Osteocyte (in vitro differentiated cells): Measurements from ENCODE around the gene KIAA1586. TPM values are rescaled to one million over a fixed set of nuclear protein-coding genes. Genes with fewer than 3 reads are reported as not detected.

Source experiments
- DNase-seq: peaks from one replicate; pipeline ENCODE4 v3.0.0; 2021; ENCODE audit warnings: mixed read lengths; ENCODE audit not compliant: unreplicated experiment; ENCODE audit errors: extremely low spot score
- H3K27ac Mint-ChIP-seq: one replicate; pipeline ENCODE4 v1.8.0; 2021; ENCODE audit warnings: mild to moderate bottlenecking, mixed read lengths; ENCODE audit not compliant: unreplicated experiment
- H3K27me3 Mint-ChIP-seq: one replicate; pipeline ENCODE4 v1.8.0; 2021; ENCODE audit warnings: mixed read lengths; ENCODE audit not compliant: unreplicated experiment
- H3K36me3 Mint-ChIP-seq: one replicate; pipeline ENCODE4 v1.8.0; 2021; ENCODE audit warnings: mixed read lengths; ENCODE audit not compliant: unreplicated experiment
- H3K4me1 Mint-ChIP-seq: one replicate; pipeline ENCODE4 v1.8.0; 2021; ENCODE audit warnings: mixed read lengths; ENCODE audit not compliant: unreplicated experiment
- H3K4me3 Mint-ChIP-seq: one replicate; pipeline ENCODE4 v1.8.0; 2021; ENCODE audit warnings: mild to moderate bottlenecking, moderate library complexity, mixed read lengths; ENCODE audit not compliant: unreplicated experiment
- H3K9me3 Mint-ChIP-seq: one replicate; pipeline ENCODE4 v1.8.0; 2021; ENCODE audit warnings: mixed read lengths; ENCODE audit not compliant: unreplicated experiment
- total RNA-seq: library from RNA; stranded (reverse); gene quantifications from 2 replicates; pipeline ENCODE4 v1.2.1, GENCODE V29; 2021
- TF ChIP-seq, protein P1 (sequence below): fragments of 200-600 bp; sonication (generic); IDR thresholded peaks from 2 replicates; pipeline ENCODE4 v1.5.0; 2021; ENCODE audit warnings: antibody characterized with exemption, mild to moderate bottlenecking, moderate library complexity

The KIAA1586 gene
- total RNA-seq, 1 donor from 2014 or later = 18.1 TPM

DNA sequence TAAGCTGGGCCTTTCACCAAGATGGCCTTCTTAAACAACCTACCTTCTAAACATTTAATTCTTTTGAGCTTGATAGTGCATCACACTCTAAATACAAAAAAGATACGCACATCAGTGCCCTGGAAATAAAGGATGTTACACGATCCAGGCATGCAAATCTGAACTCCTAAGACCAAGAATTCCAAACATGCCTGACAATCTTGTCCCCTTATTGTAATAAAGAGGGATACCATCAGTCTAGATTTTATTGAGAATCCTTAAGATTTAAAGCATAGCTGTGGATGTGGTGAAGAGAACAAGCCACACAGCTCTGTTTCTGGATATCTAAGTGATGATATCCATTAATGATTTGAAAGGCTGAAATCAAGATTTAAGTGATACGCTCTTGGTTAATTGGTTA, 56.5 kb downstream of the KIAA1586 start:
- no peaks in the 10 kb centered on the region for H3K9me3 Mint-ChIP-seq
- no peaks in the 10 kb centered on the region for H3K27me3 Mint-ChIP-seq
- no peak overlapping the region for H3K27ac Mint-ChIP-seq
- DNase-seq = no peak
- peaks cover 63% of the 10 kb centered on the region for H3K36me3 Mint-ChIP-seq
- no peak overlapping the region for H3K4me3 Mint-ChIP-seq
- TF ChIP-seq, protein P1, sequence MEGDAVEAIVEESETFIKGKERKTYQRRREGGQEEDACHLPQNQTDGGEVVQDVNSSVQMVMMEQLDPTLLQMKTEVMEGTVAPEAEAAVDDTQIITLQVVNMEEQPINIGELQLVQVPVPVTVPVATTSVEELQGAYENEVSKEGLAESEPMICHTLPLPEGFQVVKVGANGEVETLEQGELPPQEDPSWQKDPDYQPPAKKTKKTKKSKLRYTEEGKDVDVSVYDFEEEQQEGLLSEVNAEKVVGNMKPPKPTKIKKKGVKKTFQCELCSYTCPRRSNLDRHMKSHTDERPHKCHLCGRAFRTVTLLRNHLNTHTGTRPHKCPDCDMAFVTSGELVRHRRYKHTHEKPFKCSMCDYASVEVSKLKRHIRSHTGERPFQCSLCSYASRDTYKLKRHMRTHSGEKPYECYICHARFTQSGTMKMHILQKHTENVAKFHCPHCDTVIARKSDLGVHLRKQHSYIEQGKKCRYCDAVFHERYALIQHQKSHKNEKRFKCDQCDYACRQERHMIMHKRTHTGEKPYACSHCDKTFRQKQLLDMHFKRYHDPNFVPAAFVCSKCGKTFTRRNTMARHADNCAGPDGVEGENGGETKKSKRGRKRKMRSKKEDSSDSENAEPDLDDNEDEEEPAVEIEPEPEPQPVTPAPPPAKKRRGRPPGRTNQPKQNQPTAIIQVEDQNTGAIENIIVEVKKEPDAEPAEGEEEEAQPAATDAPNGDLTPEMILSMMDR = no peak
- H3K4me1 Mint-ChIP-seq = peaks cover 2% of the 10 kb centered on the region

GRCh38 chr6:57104336-57104735, 57.8 kb downstream of the KIAA1586 start:
- H3K9me3 Mint-ChIP-seq = no peaks in the 10 kb centered on the region
- H3K4me3 Mint-ChIP-seq = no peak overlapping the region
- H3K27me3 Mint-ChIP-seq = no peaks in the 10 kb centered on the region
- peaks cover 62% of the 10 kb centered on the region for H3K36me3 Mint-ChIP-seq
- TF ChIP-seq, protein P1 = no peak
- no peak overlapping the region for H3K27ac Mint-ChIP-seq
- DNase-seq = no peak
- H3K4me1 Mint-ChIP-seq = peaks cover 1% of the 10 kb centered on the region

Other genes starting within 250 kb of the KIAA1586 start
- gene BEND6, start 91.6 kb upstream of the KIAA1586 start, total RNA-seq = 7.0 and 9.2 TPM in 2 replicates
- gene ZNF451, start 43.5 kb downstream of the KIAA1586 start, total RNA-seq = 53.1 and 53.6 TPM in 2 replicates
- 8.8 and 9.1 TPM in 2 replicates for gene BAG2, start 125.6 kb downstream of the KIAA1586 start, total RNA-seq
- gene RAB23, start 175.6 kb downstream of the KIAA1586 start, total RNA-seq = 33.8 and 35.2 TPM in 2 replicates